Lung (tissue), 12 donors: ENCODE results near the gene MGAT4C. TPM values are rescaled to one million over a fixed set of nuclear protein-coding genes. Genes with fewer than 3 reads are reported as not detected.
A peak's percentile ranks its signal among the peaks of the same experiment; 100 is the strongest.

Source experiments
- ATAC-seq: fragments of 200-7000 bp; cut with Tn5 transposase; one replicate; pipeline ENCODE4 v1.9.1; 2020; ENCODE audit warnings: moderate number of reproducible peaks; ENCODE audit not compliant: insufficient read depth, low FRiP score
- DNase-seq, 3 donors: peaks; one replicate each; pipeline ENCODE4 v3.0.0-alpha.2; 2013 to 2017
- H3K27ac ChIP-seq, 2 donors: one replicate each; pipeline ENCODE4 v1.5.1; 2013; ENCODE audit warnings: mild to moderate bottlenecking in 2 of 2, moderate library complexity in 2 of 2, control low read depth in 1 of 2, inconsistent platforms in 1 of 2, low read depth in 1 of 2, low read length in 1 of 2
- H3K27me3 ChIP-seq, 3 donors: one replicate each; pipeline ENCODE4 v1.5.1; 2013; ENCODE audit warnings: low read length in 2 of 3; ENCODE audit not compliant: control insufficient read depth in 3 of 3, insufficient read depth in 3 of 3
- H3K36me3 ChIP-seq, 4 donors: one replicate each; pipeline ENCODE4 v1.5.1; 2013; ENCODE audit warnings: low read length in 4 of 4, mild to moderate bottlenecking in 1 of 4, moderate library complexity in 1 of 4; ENCODE audit not compliant: control insufficient read depth in 4 of 4, insufficient read depth in 4 of 4
- H3K4me1 ChIP-seq, 5 donors: one replicate each; pipeline ENCODE4 v1.5.1; 2013; ENCODE audit warnings: low read length in 5 of 5, mild to moderate bottlenecking in 2 of 5, moderate library complexity in 1 of 5; ENCODE audit not compliant: control insufficient read depth in 5 of 5, insufficient read depth in 5 of 5
- H3K4me3 ChIP-seq: one replicate; pipeline ENCODE4 v1.5.1; 2013; ENCODE audit warnings: mild to moderate bottlenecking, control low read depth, moderate library complexity
- H3K9ac ChIP-seq, 2 donors: one replicate each; pipeline ENCODE4 v1.5.1; 2013; ENCODE audit warnings: low read length in 2 of 2, control low read depth in 1 of 2; ENCODE audit not compliant: insufficient read depth in 1 of 2
- H3K9me3 ChIP-seq, 4 donors: one replicate each; pipeline ENCODE4 v1.5.1; 2013; ENCODE audit warnings: low read length in 3 of 4, mild to moderate bottlenecking in 1 of 4, moderate library complexity in 1 of 4; ENCODE audit not compliant: control insufficient read depth in 4 of 4, insufficient read depth in 3 of 4
- CTCF ChIP-seq: IDR thresholded peaks from 2 replicates; pipeline ENCODE4 v1.5.1; 2012; ENCODE audit warnings: mild to moderate bottlenecking; ENCODE audit errors: control extremely low read depth, extremely low read depth
- WGBS, 2 donors: extraction: QIAGEN DNeasy Blood & Tissue Kit; methylation state at CpG; one replicate each; pipeline ENCODE4 v1.1.7; 2013; 5-methylcytosine and 5-hydroxymethylcytosine counted together
- polyA plus RNA-seq, 2 donors: library from polyadenylated mRNA; stranded (reverse); fragments of 200-250 nt; gene quantifications; one replicate each; pipeline ENCODE4 v1.2.1, GENCODE V29; 2013
- total RNA-seq, 2 donors: library from RNA; depleted of rRNA in 1 of 2; stranded (reverse); fragments of >200 nt in 1 of 2; gene quantifications; one replicate each; pipeline ENCODE4 v1.2.1, GENCODE V29; 2014 to 2021
- donor health status: control.
- donor health status: control.
- donor health status: Bipolar disorder and iron deficiency.
- donor health status: healthy.
- donor health status: DM: yes; HTN: yes; CAD: no.

MGAT4C gene
- total and polyA plus RNA-seq, 4 donors = 0.01 to 4.1 (median 0.62) TPM

- Histone ChIP-seq H3K4me3 (no peak overlapping the region), H3K27ac (no peak overlapping the region), H3K9me3 (no peaks in the 10 kb centered on the region), H3K4me1 (no peaks in the 10 kb centered on the region), H3K27me3 (no peaks in the 10 kb centered on the region), H3K36me3 (no peaks in the 10 kb centered on the region), H3K9ac (no peak overlapping the region)
- ATAC-seq (no peak), DNase-seq (no peak)
- TF ChIP-seq CTCF = no peak
- WGBS, 2 donors = 61 to 71% methylated on average over 2 of the region's 2 CpGs
These were observed 69.7 kb downstream of the MGAT4C start for GRCh38 chr12:86186449-86186848.

- 91 to 100% methylated on average over 1 of the region's 1 CpG for WGBS, 2 donors
- ATAC-seq (no peak), DNase-seq (no peak)
- no peak overlapping the region for H3K4me3 ChIP-seq
- no peak for TF ChIP-seq CTCF
- no peak overlapping the region for H3K9ac ChIP-seq
- H3K27me3 ChIP-seq = no peaks in the 10 kb centered on the region
- no peaks in the 10 kb centered on the region for H3K4me1 ChIP-seq
- no peak overlapping the region for H3K27ac ChIP-seq
- H3K36me3 ChIP-seq = no peaks in the 10 kb centered on the region
- H3K9me3 ChIP-seq = peaks cover 0 to 3% (median 0%) of the 10 kb centered on the region in 4 donors
These were observed 76.3 kb downstream of the MGAT4C start for GRCh38 chr12:86179855-86180254.

- Histone ChIP-seq H3K9ac (no peak overlapping the region), H3K36me3 (no peaks in the 10 kb centered on the region), H3K4me1 (no peaks in the 10 kb centered on the region), H3K27ac (no peak overlapping the region), H3K27me3 (no peaks in the 10 kb centered on the region), H3K9me3 (no peaks in the 10 kb centered on the region), H3K4me3 (no peak overlapping the region)
- WGBS, 2 donors = 83 to 92% methylated on average over 2 of the region's 2 CpGs
- DNase-seq = peak in 1 of 3 donors; percentile 6
- ATAC-seq = no peak
- TF ChIP-seq CTCF = no peak
These were observed 82.0 kb downstream of the MGAT4C start for GRCh38 chr12:86174188-86174587.

GRCh38 chr12:86172913-86173443 is 83.2 kb downstream of the MGAT4C start:
- Histone ChIP-seq H3K9ac (no peak overlapping the region), H3K27ac (no peak overlapping the region), H3K4me3 (no peak overlapping the region), H3K4me1 (no peaks in the 10 kb centered on the region), H3K27me3 (no peaks in the 10 kb centered on the region), H3K36me3 (no peaks in the 10 kb centered on the region), H3K9me3 (no peaks in the 10 kb centered on the region)
- no peak for ATAC-seq
- peak in 1 of 3 donors; percentile 10 for DNase-seq
- no peak for TF ChIP-seq CTCF
- whole genome bisulfite sequencing, 2 donors = 65 to 69% methylated on average over 2 of the region's 2 CpGs
